GM19395 (cell line): ENCODE results near the gene TERB2.
A peak's percentile ranks its signal among the peaks of the same experiment; 100 is the strongest.
"Not testable (repeated sequence)": the region's sequence is repeated elsewhere in the genome, so short reads cannot be mapped to it uniquely, and the experiment has no call there.

Experiments
- ATAC-seq: cut with Tn5 transposase; IDR thresholded peaks from one replicate; pipeline ENCODE4 v1.9.1; 2021; ENCODE audit warnings: mild to moderate bottlenecking, moderate library complexity; ENCODE audit not compliant: unreplicated experiment

The TERB2 gene

DNA sequence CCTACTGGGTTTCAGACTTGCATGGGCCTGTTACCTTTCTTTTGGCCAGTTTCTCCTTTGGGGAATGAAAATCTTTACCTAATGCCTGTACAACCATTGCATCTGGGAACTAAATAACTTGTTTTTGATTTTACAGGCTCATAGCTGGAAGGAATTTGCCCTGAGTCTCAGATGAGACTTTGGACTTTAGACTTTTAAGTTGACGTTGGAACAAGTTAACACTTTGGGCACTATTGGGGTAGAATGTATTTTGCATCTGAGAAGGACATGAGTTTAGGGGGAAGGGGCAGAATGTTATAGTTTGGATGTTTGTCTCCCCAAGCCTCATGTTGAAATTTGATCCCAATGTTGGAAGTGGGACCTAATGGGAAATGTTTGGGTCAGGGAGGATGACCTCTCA is 44.7 kb downstream of the TERB2 start:
- not testable (repeated sequence) for ATAC-seq

DNA sequence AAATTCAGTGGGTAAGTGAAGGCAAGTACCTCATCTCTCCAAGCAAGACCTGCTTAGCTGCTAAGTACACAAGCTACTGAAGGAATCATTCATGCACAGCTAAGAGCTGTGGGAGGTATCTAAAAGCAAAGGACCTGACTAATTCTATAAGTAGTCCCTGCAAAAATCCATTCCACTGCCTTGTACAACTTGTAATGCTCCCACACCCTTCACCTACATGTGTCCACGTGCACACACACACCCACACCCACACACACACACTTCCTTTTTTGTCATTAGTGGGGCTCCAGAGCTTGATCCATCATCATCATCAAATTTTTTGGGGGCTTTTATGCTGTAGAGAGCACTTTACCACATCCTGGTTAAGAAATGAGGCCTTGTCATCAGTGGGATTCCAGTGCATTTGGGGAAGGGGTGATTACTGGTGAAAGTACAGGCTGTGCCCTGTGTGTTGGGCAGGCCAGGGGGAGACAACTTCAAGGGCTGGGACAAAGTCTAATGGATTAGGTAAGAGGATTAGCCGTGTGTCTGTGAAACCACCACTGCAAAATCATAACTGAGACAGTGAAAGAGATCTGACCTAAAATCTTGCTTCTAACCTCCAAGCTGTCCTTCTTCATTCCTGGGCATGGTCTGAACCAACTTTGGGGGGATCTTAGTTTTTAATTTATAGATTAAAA is 47.4 kb downstream of the TERB2 start:
- ATAC-seq, result not testable (repeated sequence)

DNA sequence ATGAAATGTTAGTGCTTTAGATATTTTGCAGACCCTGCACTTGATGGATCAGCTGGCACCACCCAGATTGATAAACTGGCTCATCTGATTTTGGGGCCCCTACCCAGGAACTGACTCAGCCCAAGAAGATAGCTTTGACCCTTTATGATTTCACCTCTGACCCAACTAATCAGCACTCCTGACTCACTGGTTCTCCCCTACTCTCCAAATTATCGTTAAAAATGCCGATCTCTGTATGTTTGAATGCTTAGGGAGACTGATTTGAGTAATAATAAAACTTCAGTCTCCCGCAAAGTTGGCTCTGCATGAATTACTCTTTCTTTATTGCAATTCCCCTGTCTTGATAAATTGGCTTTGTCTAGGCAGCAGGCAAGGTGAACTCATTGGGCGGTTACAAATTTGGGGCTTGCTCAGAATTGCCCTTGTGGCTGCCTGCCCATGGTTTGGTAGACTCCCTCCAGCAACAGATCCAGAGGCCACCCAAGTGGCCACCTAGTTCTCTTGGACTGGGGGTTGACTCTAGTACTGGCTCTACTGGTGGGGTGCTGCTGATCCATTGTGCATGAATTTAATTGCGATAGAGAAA is 48.2 kb downstream of the TERB2 start:
- not testable (repeated sequence) for ATAC-seq

GRCh38 chr15:45009046-45009445 is 52.6 kb downstream of the TERB2 start:
- ATAC-seq, result no peak

DNA sequence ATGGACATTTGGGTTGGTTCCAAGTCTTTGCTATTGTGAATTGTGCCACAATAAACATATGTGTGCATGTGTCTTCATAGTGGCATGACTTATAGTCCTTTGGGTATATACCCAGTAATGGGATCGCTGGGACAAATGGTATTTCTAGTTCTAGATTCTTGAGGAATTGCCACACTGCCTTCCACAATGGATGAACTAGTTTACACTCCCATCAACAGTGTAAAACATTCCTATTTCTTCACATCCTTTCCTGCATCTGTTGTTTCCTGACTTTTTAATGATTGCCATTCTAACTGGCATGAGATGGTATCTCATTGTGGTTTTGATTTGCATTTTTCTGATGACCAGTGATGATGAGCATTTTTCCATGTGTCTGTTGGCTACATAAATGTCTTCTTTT is 58.6 kb downstream of the TERB2 start:
- ATAC-seq, result not testable (repeated sequence)

- not testable (repeated sequence) for ATAC-seq
Measured at GRCh38 chr15:45020222-45020900, 63.9 kb downstream of the TERB2 start.

DNA sequence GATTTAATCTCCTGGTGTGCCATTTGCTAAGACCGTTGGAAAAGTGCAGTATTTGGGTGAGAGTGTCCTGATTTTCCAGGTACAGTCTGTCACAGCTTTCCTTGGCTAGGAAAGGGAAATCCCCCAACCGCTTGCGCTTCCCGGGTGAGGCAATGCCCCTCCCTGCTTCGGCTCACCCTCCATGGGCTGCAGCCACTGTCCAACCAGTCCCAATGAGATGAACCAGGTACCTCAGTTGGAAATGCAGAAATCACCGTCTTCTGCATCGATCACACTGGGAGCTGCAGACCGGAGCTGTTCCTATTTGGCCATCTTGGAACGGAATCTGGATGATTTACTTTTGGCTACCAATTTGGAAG is 64.4 kb downstream of the TERB2 start:
- ATAC-seq, result not testable (repeated sequence)

DNA sequence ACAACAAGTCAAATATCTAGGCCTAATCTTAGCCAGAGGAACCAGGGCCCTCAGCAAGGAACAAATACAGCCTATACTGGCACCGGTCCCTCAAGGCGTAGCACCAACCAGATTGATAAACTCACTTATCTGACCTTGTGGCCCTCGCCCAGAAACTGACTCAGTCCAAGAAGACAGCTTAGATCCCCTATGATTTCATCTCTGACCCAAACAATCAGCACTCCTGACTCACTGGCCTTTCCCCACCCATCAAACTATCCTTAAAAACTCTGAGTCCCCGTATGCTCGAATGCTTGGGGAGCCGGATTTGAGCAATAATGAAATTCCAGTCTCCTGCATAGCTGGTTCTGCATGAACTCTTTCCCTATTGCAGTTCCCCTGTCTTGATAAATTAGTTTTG is 64.9 kb downstream of the TERB2 start:
- no peak for ATAC-seq

- peak; percentile 94 for ATAC-seq
Measured at GRCh38 chr15:45022871-45023658, 66.6 kb downstream of the TERB2 start, which contains the start of gene SORD. SORD (plus strand) TSS chr15:45023195; CDS start chr15:45023284, 89 bp downstream.

DNA sequence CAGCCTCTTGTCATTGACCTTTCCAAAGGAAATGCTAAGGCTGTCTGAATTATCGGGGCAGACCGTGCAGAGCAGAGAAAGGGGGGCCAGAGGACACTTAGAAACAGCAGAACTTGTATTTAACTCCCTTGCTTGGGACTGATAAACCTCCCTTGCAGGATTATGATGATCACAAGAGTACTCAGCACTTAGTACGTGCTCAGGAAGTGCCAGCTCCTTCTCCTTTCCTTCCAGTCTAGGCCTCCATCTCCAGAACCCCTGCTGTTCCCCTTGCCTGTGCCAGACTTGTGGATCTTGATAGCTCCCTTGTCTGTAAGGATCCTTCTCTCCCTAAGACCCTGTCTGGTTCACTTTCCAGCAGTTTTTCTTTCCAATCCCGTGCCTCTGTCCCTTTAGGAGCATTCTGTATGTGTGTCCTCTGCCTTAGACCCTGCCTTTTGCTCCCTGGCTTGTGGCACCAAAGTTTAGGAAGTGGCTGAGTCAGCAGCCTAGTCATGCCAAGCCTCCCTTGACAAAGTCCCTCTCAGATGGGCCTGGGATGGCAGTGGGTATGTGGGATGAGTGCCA is 67.3 kb downstream of the TERB2 start:
- no peak for ATAC-seq

DNA sequence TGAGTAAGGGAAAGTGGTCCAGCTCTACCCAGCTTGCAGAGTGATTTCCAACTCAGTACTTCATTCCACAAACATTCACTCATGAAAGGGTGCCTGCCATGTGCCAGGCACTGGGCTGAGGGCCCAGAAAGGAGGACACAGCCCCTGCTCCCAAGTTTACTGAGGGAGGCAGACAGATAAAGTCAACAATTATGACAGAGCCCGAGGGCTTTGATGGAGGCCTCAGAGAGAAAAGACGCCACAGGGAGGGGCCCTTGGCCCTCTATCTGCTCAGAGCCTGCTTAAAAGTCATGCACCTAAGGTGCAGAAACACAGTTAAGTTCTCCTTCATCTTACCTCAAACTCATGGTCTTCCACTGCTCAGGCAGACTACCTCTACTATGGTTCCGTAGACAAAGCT is 68.2 kb downstream of the TERB2 start:
- not testable (repeated sequence) for ATAC-seq

- ATAC-seq, result not testable (repeated sequence)
Measured at GRCh38 chr15:45025627-45026026, 69.1 kb downstream of the TERB2 start.

- no peak for ATAC-seq
Measured at GRCh38 chr15:45026651-45027190, 70.2 kb downstream of the TERB2 start.

DNA sequence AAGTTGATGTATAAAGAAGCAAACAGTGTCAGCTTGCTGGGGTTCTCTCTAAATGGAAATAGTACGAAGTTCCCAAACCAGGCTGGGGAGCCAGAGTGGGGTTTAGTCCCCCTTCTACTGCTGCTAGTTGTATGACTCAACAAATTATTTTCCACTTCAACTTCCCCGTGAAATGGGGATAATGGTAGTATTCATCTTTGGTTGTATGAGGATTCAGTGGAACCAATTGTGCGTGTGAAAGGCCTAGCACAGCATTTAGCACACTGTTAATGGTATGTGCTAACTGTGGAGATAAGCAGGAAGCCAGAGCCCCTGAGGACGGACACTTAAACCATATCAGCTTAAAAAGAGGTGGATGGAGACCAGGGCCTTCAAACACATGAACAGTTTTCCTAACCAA is 70.7 kb downstream of the TERB2 start:
- no peak for ATAC-seq
